Measurements from ENCODE around the gene SLC35G6. TPM values are rescaled to one million over a fixed set of nuclear protein-coding genes. Genes with fewer than 3 reads are reported as not detected.
"Not testable (repeated sequence)": the region's sequence is repeated elsewhere in the genome, so short reads cannot be mapped to it uniquely, and the experiment has no call there.

The SLC35G6 gene
- total RNA-seq, 1 donor from 2014 or later = not detected

DNA sequence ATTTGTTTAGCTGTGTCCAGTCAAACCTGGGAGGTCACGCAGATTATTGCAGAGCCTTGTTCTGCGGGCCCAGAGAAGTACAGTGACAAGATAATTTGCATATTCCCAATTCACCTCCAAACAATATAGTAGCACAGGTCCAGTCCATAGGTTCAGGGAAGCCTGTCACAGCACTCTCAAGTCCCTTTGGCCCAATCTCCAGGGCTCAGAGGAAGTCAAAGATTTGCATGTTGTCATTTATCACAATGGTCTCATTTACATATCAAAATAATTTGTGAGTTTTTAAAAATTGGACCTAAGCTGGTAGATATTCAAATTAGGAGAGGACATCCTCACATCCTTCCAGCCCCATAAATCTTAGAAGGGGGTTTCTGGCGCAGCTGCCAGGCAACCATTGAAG, 13.7 kb upstream of the SLC35G6 start:
- no peak overlapping the region for H3K4me2 ChIP-seq
- H3K27me3 ChIP-seq = no peaks in the 10 kb centered on the region
- H2AFZ ChIP-seq (replicated peaks) = no peak overlapping the region
- H3K4me1 ChIP-seq = no peaks in the 10 kb centered on the region
- H4K20me1 ChIP-seq (ENCODE audit: low read depth) = peaks cover 24% of the 10 kb centered on the region
- no peak overlapping the region for H3K4me3 ChIP-seq
- Mint-ChIP-seq H3K27me3 (ENCODE audit: insufficient read depth, low read depth) (peaks cover 8% of the 10 kb centered on the region), H3K9me3 (no peaks in the 10 kb centered on the region), H3K27ac (peak overlapping the region; percentile 63), H3K4me3 (peak overlapping the region; percentile 27), H3K36me3 (peaks cover 6% of the 10 kb centered on the region), H3K4me1 (peaks cover 25% of the 10 kb centered on the region)
- TF ChIP-seq EZH2phosphoT487 (IDR thresholded peaks at IDR 0.05) (no peak), EZH2 (IDR thresholded peaks at IDR 0.05) (no peak)
- TF ChIP-seq, protein P1, sequence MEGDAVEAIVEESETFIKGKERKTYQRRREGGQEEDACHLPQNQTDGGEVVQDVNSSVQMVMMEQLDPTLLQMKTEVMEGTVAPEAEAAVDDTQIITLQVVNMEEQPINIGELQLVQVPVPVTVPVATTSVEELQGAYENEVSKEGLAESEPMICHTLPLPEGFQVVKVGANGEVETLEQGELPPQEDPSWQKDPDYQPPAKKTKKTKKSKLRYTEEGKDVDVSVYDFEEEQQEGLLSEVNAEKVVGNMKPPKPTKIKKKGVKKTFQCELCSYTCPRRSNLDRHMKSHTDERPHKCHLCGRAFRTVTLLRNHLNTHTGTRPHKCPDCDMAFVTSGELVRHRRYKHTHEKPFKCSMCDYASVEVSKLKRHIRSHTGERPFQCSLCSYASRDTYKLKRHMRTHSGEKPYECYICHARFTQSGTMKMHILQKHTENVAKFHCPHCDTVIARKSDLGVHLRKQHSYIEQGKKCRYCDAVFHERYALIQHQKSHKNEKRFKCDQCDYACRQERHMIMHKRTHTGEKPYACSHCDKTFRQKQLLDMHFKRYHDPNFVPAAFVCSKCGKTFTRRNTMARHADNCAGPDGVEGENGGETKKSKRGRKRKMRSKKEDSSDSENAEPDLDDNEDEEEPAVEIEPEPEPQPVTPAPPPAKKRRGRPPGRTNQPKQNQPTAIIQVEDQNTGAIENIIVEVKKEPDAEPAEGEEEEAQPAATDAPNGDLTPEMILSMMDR (IDR thresholded peaks at IDR 0.05) = no peak
- H3F3A ChIP-seq (ENCODE audit: low read depth) = no peaks in the 10 kb centered on the region
- no peak for DNase-seq (ENCODE audit: low spot score)
- H3K9me3 ChIP-seq (ENCODE audit: low read depth) = no peaks in the 10 kb centered on the region
- H3K27ac ChIP-seq = no peak overlapping the region
- no peaks in the 10 kb centered on the region for H3K36me3 ChIP-seq
- H3K79me2 ChIP-seq (ENCODE audit: low read depth) = peaks cover 5% of the 10 kb centered on the region
- H3K9ac ChIP-seq = no peak overlapping the region

DNA sequence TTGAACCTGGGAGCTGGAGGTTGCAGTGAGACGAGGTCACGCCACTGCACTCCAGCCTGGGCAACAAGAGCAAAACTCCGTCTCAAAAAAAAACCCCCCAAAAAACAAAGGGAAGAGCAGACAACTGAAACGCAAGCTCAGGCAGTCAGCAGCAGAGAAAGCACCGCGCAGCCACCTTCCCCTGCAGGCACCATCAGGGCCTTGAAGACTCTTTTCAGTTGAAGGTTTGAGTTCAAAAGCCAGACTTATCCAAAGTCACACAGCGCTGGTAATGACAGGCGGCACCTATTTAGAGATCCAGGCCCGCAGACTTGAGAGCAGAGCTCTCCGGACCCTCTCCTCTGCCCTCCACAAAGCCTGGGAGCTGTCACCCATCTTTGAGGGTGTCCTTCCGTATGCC, 13.0 kb upstream of the SLC35G6 start:
- Histone ChIP-seq H3K79me2 (ENCODE audit: low read depth) (peaks cover 11% of the 10 kb centered on the region), H3K4me1 (no peaks in the 10 kb centered on the region), H3K4me3 (no peak overlapping the region), H3K27me3 (no peaks in the 10 kb centered on the region), H3K36me3 (no peaks in the 10 kb centered on the region), H3K4me2 (no peak overlapping the region), H3K9me3 (ENCODE audit: low read depth) (no peaks in the 10 kb centered on the region), H4K20me1 (ENCODE audit: low read depth) (peaks cover 24% of the 10 kb centered on the region), H3K27ac (no peak overlapping the region), H2AFZ (replicated peaks) (no peak overlapping the region), H3F3A (ENCODE audit: low read depth) (no peaks in the 10 kb centered on the region), H3K9ac (no peak overlapping the region)
- no peak for DNase-seq (ENCODE audit: low spot score)
- Mint-ChIP-seq H3K27ac (no peak overlapping the region), H3K27me3 (ENCODE audit: insufficient read depth, low read depth) (peaks cover 8% of the 10 kb centered on the region), H3K4me1 (peaks cover 25% of the 10 kb centered on the region), H3K4me3 (no peak overlapping the region), H3K36me3 (peaks cover 6% of the 10 kb centered on the region), H3K9me3 (no peaks in the 10 kb centered on the region)
- no peak for TF ChIP-seq EZH2phosphoT487 (IDR thresholded peaks at IDR 0.05)
- TF ChIP-seq, protein P1 (IDR thresholded peaks at IDR 0.05) = no peak

DNA sequence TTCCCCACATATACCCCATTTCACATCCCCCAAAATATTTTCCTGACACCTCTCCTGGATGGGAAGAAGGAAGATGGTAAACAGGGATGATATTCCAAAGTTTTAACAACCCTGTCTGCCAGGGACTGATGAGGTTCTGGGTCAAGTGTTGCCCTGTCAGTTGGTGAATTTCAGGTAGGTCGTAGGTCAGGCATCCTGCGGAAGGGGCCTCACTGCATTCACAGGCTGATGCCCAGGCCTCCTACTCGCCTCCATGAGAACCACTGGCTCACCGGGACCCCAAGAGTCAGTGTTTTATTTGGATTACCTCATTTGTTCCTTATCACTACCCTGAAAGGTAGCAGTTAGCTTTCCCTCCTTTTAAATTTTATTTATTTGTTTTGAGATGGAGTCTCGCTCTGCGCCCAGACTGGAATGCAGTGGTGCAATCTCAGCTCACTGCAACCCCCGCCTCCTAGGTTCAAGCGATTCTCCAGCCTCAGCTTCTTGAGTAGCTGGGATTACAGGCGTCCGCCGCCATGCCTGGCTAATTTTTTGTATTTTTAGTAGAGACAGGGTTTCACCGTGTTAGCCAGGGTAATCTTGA, 12.3 kb upstream of the SLC35G6 start:
- Histone ChIP-seq H3K4me1 (no peaks in the 10 kb centered on the region), H3K36me3 (no peaks in the 10 kb centered on the region), H4K20me1 (ENCODE audit: low read depth) (peaks cover 24% of the 10 kb centered on the region), H3K79me2 (ENCODE audit: low read depth) (peaks cover 16% of the 10 kb centered on the region), H3K9ac (no peak overlapping the region), H3K27ac (no peak overlapping the region), H3K9me3 (ENCODE audit: low read depth) (no peaks in the 10 kb centered on the region), H2AFZ (replicated peaks) (no peak overlapping the region), H3F3A (ENCODE audit: low read depth) (no peaks in the 10 kb centered on the region), H3K4me3 (no peak overlapping the region), H3K27me3 (no peaks in the 10 kb centered on the region), H3K4me2 (no peak overlapping the region)
- no peaks in the 10 kb centered on the region for H3K9me3 Mint-ChIP-seq
- H3K36me3 Mint-ChIP-seq = peaks cover 6% of the 10 kb centered on the region
- peaks cover 25% of the 10 kb centered on the region for H3K4me1 Mint-ChIP-seq
- TF ChIP-seq EZH2 (IDR thresholded peaks at IDR 0.05) = no peak
- TF ChIP-seq, protein P1 (IDR thresholded peaks at IDR 0.05) = no peak
- no peak for TF ChIP-seq EZH2phosphoT487 (IDR thresholded peaks at IDR 0.05)
- H3K4me3 Mint-ChIP-seq = no peak overlapping the region
- peaks cover 8% of the 10 kb centered on the region for H3K27me3 Mint-ChIP-seq (ENCODE audit: insufficient read depth, low read depth)
- H3K27ac Mint-ChIP-seq = no peak overlapping the region
- no peak for DNase-seq (ENCODE audit: low spot score)

DNA sequence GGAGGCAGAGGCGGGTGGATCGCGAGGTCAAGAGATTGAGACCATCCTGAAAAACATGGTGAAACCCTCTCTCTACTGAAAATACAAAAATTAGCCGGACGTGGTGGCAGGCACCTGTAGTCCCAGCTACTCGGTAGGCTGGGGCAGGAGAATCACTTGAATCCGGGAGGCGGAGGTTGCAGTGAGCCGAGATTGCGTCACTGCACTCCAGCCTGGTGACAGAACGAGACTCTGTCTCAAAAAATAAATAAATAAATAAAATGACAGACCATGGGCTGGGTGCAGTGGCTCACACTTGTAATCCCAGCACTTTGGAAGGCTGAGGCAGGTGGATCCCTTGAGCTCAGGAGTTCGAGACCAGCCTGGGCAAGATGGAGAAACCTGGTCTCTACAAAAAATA, 11.4 kb upstream of the SLC35G6 start:
- H3K9me3 ChIP-seq (ENCODE audit: low read depth); H3K4me3 Mint-ChIP-seq; H3K4me1 ChIP-seq; H3K4me2 ChIP-seq; H3K27ac ChIP-seq; H3F3A ChIP-seq (ENCODE audit: low read depth); H3K36me3 Mint-ChIP-seq; H3K27ac Mint-ChIP-seq; H3K36me3 ChIP-seq; H3K4me3 ChIP-seq; H3K9ac ChIP-seq; H3K27me3 ChIP-seq; H3K9me3 Mint-ChIP-seq; DNase-seq (ENCODE audit: low spot score); H2AFZ ChIP-seq (replicated peaks); H3K27me3 Mint-ChIP-seq (ENCODE audit: insufficient read depth, low read depth): not testable (repeated sequence)
- peaks cover 25% of the 10 kb centered on the region for H3K4me1 Mint-ChIP-seq
- H4K20me1 ChIP-seq (ENCODE audit: low read depth) = peaks cover 24% of the 10 kb centered on the region
- H3K79me2 ChIP-seq (ENCODE audit: low read depth) = peaks cover 23% of the 10 kb centered on the region

DNA sequence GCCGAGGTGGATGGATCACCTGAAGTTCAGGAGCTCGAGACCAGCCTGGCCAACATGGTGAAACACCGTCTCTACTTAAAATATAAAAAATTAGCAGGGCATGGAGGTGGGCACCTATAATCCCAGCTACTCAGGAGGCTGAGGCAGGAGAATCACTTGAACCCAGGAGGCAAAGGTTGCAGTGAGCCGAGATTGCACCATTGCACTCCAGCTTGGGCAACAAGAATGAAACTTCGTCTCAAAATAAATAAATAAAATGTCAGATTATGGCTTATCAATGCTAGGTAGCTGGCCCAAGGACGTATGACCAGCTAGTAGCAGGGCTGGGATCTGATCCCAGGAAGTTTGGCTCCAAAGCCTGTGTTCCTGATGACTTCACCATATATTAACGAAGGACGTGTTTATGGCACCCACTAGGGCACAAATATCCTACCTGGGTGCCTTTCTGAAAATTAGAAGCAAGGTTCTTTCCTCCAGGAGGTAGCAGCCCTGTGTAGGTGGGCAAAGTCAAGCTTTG, 10.7 kb upstream of the SLC35G6 start:
- not testable (repeated sequence) for H3K27me3 Mint-ChIP-seq (ENCODE audit: insufficient read depth, low read depth); H3K4me2 ChIP-seq
- peaks cover 24% of the 10 kb centered on the region for H4K20me1 ChIP-seq (ENCODE audit: low read depth)

More for the DNA sequence above, 10.7 kb upstream of the SLC35G6 start:
- not testable (repeated sequence) for DNase-seq (ENCODE audit: low spot score); H3K9me3 Mint-ChIP-seq; H3K27ac ChIP-seq; H2AFZ ChIP-seq (replicated peaks); H3F3A ChIP-seq (ENCODE audit: low read depth); H3K4me3 ChIP-seq; H3K4me3 Mint-ChIP-seq; H3K27me3 ChIP-seq; H3K27ac Mint-ChIP-seq; H3K36me3 Mint-ChIP-seq; H3K36me3 ChIP-seq; H3K9me3 ChIP-seq (ENCODE audit: low read depth); H3K9ac ChIP-seq; H3K4me1 ChIP-seq
- H3K4me1 Mint-ChIP-seq = peaks cover 25% of the 10 kb centered on the region
- H3K79me2 ChIP-seq (ENCODE audit: low read depth) = peaks cover 29% of the 10 kb centered on the region
